Endothelial cell of umbilical vein (primary cell): Measurements from ENCODE around the gene TTC27.

Experiments used
- CTCF ChIP-seq, 2 donors: IDR thresholded peaks; 1 replicate in 1 of 2; 2 replicates in 1 of 2; pipeline ENCODE4 v1.5.1; 2011; ENCODE audit warnings: low read length in 2 of 2, mild to moderate bottlenecking in 2 of 2, moderate library complexity in 2 of 2, control low read depth in 1 of 2, inconsistent platforms in 1 of 2, low read depth in 1 of 2; ENCODE audit not compliant: insufficient read depth in 1 of 2; ENCODE audit errors: extremely low read depth in 1 of 2
- EZH2 ChIP-seq: IDR thresholded peaks from 2 replicates; pipeline ENCODE4 v1.6.1; 2012; ENCODE audit warnings: borderline replicate concordance, low read depth, mild to moderate bottlenecking, moderate library complexity, low read length, inconsistent platforms; ENCODE audit not compliant: severe bottlenecking
- GATA2 ChIP-seq: IDR thresholded peaks from 2 replicates; pipeline ENCODE4 v1.7.0; 2011; ENCODE audit warnings: low read depth, mild to moderate bottlenecking, moderate library complexity, mixed read lengths, low read length; ENCODE audit not compliant: insufficient read length, insufficient read depth
- JUN ChIP-seq: IDR thresholded peaks from 2 replicates; pipeline ENCODE4 v1.6.1; 2011; ENCODE audit warnings: borderline replicate concordance, low read depth; ENCODE audit not compliant: insufficient read length, insufficient read depth
- MAX ChIP-seq: IDR thresholded peaks from 2 replicates; pipeline ENCODE4 v1.6.1; 2011; ENCODE audit not compliant: insufficient read depth, insufficient read length
- MYC ChIP-seq: IDR thresholded peaks from one replicate; pipeline ENCODE4 v1.6.1; 2011; ENCODE audit warnings: mild to moderate bottlenecking, low read depth, low read length
- POLR2A ChIP-seq: IDR thresholded peaks from 2 replicates; pipeline ENCODE4 v1.6.1; 2012; ENCODE audit warnings: low read depth, mild to moderate bottlenecking, control low read depth, low read length
- POLR2AphosphoS5 ChIP-seq: IDR thresholded peaks from 2 replicates; pipeline ENCODE4 v1.6.1; 2012; ENCODE audit warnings: low read depth, mild to moderate bottlenecking, control low read depth, low read length, moderate library complexity; ENCODE audit not compliant: insufficient read depth

GRCh38 chr2:32807662-32808061 is 179.8 kb downstream of the TTC27 start:
- TF ChIP-seq CTCF (IDR thresholded peaks at IDR 0.05; ENCODE audit: extremely low read depth in 1 of 2, insufficient read depth in 1 of 2, low read depth in 1 of 2, low read length in 2 of 2) (no peak), POLR2A (no peak), MAX (no peak), EZH2 (no peak), POLR2AphosphoS5 (no peak), GATA2 (no peak), JUN (no peak), MYC (no peak)
